Stimulated activated CD4-positive, alpha-beta T cell treated with anti-CD3 and anti-CD28 coated beads, Interleukin-1b, Interleukin-23, amount 100 ng/mL, for 24 hours (primary cell): ENCODE data around the gene LIX1L.

Experiments
- DNase-seq, 4 experiments: peaks; one replicate each; pipeline ENCODE4 v3.0.0-alpha.2; 2020; ENCODE audit warnings: low read depth in 4 of 4, low spot score in 1 of 4

The LIX1L gene

DNA sequence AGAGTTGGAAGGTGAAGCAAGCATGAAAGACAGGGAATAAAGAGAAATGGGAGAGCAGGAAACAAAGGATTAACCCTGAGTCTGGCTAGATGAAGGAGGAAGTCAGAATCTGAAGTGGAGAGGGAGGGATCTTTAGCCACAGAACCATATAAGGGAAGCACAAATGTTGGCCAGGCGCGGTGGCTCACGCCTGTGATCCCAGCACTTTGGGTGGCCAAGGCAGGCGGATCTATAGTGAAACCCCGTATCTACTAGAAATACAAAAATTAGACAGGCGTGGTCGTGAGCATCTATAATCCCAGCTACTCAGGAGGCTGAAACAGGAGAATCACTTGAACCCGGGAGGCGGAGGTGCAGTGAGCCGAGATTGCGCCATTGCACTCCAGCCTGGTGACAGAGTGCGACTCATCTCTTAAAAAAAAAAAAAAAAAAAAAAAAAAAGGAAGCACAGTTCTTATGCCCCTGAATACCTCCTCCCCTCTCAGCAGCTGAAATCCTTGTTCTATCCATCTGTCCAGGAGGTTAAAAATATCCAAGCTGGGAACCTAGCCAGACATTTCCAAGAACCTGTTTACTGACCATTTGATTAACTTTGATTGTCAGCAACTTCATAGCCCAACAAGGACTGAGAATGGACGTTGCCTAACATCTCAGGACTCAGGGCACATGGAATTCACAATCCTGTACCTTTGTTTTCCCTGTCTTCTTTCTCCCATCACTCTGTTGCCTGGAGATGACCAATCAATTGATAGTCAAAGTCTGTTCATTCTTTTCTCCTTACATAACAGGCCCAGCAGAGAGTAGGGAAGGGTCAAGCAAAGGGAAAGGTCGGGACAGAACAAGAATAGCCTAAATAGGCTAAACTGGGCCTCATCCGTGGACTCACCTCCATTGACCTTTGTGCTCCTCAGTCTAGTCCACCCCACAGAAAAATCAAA, 28.0 kb upstream of the LIX1L start:
- no peak for DNase-seq

GRCh38 chr1:145985129-145985501, 27.3 kb upstream of the LIX1L start:
- no peak for DNase-seq

- DNase-seq = no peak
Measured at GRCh38 chr1:145983960-145984830, 26.4 kb upstream of the LIX1L start.

DNA sequence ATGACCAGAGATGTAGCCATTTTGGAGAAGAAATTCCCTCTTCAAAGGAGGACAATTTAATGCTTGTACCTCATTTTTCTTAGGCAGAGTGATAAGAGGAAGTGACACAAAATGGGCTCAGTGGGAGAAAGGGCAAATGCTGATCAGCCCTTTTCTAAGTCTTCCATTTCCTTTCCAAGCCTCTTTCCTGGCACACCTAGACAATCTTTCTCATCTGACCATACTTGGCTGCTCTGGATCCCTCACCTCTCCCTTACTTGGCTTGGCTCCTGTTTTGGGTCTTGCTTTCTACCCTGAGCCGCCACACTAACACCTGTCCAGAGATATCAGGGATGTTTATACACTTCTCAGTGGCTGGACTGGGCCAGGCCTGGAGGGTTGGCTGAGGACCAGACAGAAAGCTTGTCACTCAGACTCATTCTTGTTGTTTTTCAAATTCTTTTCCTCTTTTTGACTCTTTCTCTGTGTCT, 25.4 kb upstream of the LIX1L start:
- no peak for DNase-seq

DNA sequence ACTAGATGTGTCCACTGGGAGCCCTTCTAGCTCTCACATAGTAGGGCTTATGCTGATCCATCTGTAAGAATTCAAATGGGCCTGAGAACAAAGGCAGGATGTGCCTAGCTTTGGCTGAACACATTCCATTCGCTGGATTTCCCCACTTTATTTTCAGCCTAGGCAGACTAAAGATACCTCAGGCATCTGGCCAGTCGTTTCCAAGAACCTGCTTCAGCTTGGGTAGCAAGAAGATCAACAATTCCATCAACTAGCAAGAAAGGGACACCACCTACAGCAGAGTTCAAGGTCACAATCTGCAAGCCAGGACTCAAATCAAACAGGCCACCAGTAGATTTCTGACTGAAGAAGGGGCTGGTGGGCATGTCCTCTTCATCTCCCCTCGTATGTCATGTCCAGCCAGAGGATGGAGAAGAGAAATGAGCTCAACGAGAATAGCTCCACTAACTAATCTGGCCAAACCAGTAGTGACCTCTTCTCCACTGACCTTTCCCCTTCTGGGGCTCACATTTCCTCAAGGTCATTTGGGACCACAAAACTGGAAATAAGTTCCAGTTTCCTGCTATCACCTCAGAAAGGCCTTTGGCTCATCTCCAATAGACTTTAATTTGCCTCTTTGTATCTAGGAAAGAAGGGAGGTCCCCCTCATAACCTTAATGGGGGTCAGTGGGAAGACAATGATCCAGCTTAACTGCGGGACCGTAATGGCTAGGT, 24.4 kb upstream of the LIX1L start:
- no peak for DNase-seq

DNA sequence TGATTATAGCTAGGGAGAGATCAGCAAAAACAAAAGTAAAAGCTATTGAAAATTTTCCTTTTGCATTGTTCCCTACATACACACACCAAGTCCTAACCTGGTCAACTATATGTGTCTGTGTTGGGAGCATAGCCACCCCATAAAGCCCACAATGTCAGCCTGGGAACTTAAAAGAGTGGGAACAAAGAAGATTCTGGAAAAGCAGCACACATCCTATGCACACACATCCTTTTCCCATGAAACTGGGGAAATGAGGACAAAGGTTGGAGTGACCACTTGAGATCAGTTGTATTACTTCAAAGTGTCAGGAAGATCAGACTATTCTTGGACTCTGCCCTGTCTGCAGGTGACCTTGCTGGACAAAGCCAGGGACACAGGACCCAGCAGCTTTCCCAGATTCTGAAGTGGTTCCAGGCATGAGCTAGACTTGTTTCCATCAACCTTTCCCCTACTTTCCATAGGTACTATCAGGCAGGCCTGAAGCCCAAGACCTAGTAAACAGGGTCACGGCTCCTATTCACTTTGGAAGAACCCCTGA, 22.7 kb upstream of the LIX1L start:
- no peak for DNase-seq

DNA sequence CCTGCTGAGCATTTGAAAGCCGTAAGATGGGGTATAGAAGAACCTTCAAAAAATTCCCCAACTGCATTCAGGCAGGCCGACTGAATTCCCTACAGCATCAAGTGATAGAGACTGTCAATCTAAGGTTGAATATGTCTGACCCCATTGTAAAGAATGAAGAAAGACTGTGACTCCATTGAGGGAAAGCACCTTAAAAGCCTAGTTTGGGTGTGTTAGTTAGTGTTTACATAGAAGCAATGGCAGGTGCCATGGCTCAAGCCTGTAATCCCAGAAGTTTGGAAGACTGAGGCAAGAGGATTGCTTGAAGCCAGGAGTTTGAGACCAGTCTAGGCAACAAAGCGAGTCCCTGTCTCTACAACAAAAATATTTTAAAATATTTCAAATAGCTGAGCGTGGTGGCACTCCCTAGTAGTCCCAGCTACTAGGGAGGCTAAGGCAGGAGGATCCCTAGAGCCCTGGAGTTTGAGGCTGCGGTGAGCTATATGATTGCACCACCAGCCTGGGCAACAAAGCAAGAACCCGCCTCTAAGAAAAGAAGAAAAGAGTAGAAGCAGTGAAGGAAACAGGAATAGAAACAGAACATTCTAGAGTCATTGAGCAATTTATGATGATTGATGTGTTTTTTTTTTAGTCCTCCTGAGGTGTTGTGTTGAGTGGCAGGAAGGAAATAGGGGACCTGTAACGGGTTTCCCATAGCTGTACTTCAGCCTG, 22.1 kb upstream of the LIX1L start:
- DNase-seq = no peak

DNA sequence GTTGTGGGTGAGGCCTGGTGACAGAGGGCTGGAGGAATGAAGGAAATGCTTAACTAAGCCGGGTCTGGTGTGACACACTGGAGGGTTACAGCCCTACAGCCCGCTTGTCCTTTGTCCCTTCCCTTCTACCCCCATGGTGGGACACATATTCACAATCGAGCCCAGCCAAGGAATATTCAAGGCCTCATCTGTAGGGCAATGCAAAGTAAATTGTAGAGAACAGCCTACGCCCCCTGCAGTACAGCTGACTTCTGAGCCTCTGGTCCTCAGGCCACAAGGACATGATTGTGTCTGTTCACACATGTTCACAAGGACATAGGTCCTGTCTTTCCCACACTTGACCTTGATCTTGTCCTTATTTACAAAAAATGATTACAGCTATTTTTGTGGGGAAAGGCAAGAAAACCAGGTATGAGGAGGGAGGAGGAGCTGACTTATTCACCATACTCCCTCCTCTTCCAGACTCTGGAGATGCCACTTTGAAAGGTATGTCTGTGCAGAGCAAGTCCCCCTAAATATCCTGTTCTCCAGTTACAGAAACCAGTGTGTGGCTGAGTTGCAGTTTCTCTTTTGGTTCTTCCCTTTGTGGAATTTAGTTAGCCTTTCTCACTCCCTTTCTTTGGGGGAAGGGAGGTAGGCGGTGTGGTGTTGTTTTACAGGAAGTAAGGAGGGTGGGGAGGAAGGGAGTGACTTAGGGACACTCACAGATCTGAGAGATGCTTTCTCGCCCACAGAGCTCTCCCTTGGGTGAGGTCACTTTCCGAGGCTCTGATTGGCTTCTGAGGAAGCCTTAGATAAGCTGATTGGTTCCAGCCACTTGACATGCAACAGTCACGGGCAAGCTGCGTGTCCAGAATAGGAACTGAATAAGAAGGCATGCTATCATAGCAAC, 21.3 kb upstream of the LIX1L start:
- DNase-seq = peak in 3 of 4 experiments; percentile 47 to 72 (median 61)

DNA sequence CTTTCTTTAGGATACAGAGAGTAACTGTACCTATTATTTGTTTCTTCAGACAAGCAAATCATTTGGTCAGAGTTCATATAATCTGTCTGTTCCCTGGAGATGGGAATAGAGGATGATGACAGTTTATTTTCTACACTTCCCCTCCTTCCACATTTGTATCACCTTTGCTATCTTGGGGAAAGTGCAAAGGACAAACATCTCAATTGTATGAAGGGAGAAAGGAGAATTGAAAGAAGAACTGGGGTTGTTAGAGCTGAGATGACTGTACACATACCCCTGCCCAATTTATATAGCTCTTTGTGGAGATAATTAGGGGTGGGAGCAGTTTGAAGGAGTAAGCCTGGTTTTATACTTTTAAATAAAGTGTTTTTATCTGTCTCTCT, 20.6 kb upstream of the LIX1L start:
- no peak for DNase-seq

DNA sequence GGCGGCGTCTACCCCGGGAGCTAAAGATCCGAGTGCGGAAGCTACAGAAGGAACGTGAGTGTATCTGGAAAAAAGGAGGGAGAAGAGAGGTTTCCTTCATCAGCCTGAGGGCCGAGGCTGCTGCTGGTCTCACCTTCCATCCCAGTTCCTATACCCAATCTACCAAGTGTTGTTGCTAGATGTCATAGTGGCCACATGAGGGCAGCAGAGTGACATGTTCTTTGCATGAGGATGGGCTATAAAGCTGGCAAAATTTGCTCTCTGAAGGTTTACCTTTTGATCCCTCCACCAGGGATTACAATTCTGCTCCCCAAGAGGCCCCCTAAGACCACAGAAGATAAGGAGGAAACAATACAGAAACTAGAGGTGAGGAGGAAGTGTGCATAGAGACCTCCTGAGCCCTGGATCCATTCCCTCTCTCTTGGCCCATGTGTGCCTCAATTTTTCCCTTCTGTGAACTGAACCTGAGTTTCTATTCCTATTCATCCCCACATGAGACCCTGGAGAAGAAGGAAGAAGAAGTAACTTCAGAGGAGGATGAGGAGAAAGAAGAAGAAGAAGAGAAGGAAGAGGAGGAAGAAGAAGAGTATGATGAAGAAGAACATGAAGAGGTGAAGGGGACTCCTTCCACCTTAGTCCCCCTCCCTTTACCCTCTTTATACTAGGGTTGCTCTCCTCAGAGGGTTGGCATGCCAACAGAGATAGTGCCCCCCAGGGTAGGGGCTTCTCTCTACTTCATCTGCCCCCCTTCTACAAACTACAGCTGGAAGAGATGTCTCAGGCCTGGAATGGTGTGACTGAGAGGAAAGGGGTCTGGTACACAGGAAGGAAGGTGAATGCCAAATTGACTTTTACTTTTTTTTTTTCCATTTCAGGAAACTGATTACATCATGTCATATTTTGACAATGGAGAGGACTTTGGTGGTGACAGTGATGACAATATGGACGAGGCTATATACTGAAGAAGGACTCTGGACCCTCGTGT, 20.0 kb upstream of the LIX1L start:
- peak in 1 of 4 experiments; percentile 48 for DNase-seq

DNA sequence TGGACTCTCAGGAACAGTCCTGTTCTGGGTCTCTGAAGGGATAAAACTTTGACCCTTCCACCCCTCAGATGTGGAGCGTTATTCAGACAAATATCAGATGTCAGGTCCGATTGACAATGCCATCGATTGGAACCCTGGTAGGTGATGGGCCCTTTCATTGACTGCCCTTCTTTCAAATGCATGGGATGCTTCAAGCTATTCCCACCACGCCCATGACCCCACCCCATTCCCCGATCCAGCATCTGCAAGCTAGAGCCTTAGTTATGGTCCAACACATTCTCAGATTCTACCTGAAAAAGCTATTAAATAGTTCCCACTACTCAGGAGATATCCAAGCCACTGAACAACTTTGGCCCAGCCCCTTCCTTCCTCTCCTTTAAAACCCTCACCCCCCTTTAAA, 19.2 kb upstream of the LIX1L start:
- DNase-seq = no peak

DNA sequence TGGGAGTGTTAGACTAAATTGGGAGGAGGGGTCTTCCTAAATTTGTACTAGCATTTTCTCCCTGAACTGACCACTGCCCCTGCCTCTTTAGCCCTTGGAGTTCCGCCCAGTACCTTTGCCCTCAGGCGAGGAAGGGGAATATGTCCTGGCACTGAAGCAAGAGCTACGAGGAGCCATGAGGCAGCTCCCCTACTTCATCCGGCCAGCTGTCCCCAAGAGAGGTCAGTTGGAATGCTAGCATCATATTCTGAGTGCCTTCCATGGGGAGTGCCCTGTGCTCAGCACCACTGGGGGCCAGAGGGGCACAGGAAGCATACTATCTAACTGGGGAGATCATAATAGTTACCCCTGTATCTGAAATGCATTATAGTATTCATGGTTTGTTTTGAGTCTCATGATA, 17.4 kb upstream of the LIX1L start:
- no peak for DNase-seq

- no peak for DNase-seq
Measured at GRCh38 chr1:145974721-145975120, 16.9 kb upstream of the LIX1L start.

DNA sequence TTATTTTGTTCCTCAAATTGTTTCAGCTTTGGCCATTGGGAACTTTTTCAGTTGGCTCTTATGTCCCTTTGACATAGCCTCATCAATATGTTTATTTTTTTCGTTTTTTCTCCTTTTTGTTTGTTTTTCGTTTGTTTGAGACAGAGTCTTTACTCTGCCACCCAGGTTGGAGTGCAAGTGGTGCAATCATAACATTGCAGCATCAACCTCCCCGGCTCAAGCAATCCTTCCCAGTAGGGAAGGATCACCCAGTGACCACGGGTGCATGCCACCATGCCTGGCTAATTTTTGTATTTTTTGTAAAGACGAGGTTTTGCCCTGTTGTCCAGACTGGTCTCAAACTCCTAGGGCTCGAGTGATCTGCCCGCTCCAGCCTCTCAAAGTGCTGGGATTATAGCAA, 14.8 kb upstream of the LIX1L start:
- no peak for DNase-seq

DNA sequence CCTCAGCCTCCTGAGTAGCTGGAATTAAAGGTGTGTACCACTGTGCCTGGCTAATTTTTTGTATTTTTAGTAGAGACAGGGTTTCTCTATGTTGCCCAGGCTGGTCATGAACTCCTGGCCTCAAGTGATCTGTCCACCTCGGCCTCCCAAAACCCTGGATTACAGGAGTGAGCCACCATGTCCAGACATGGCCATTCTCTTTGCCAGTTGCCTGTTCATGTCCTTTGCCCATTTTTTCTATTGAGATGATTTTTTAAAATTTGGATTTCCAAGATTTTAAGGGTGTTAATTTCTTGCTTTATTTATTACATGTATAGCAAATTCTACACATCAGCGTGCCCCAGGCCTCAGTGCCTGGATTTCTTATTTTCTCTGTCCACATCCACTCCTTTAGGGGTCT, 9.5 kb upstream of the LIX1L start:
- no peak for DNase-seq

- DNase-seq = no peak
Measured at GRCh38 chr1:145965119-145965744, 7.4 kb upstream of the LIX1L start.

DNA sequence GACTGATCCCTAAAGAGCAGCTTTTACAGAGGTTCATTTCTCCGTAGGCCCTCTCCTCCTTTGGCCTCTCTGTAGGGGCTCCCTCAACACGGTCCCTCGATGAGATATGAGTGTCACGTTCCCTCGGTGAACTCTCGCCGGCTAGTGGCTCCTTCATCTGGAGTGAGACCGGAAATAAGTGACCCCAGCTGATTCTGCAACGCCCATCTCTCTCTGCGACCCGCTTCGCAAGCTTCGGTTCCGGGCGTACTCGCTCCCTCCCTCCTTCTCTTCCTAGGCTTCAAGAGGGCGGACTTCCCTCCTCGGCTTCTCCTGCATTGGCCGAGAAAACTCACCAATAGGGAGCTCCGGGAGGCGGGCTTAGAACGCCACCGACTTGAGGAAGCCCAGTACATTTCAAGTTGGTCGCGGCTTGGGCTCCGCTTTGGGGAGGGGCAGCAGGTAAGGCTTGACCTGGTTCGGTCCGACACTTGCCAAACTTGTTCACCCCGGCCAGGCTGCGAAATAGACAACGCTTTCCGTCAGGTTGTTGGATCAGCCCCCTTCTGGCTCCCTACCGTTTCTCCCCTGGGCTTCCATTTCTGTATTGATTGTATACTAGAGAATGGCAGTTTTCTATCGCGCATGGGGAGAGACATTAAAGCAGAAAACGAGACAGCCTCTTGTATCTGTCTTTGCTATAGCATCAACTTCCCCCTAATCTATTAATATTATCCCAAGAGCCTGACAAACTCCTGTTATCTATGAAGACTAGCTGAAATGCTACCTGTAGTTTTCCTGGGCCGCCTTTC, 6.7 kb upstream of the LIX1L start, which contains the start of the genes ANKRD34A and POLR3GL:
Gene ANKRD34A (minus strand): TSS at position 248 of the 791 bp plus-strand sequence. CDS start 2,816 bp downstream, outside the sequence.
Gene POLR3GL (plus strand): TSS at position 363 of the 791 bp plus-strand sequence. CDS start 10,176 bp downstream, outside the sequence.
- DNase-seq = peak; percentile 57 to 90 (median 74)
